Prostate gland (tissue), 2 donors: ENCODE measurements around the gene NPBWR2. TPM values are rescaled to one million over a fixed set of nuclear protein-coding genes. Genes with fewer than 3 reads are reported as not detected.

Source experiments
- DNase-seq: peaks from one replicate; pipeline ENCODE4 v3.0.0-alpha.2; 2019; ENCODE audit warnings: low spot score
- H3K27ac ChIP-seq, 2 donors: fragments of 200-600 bp; sonication (generic); 2 replicates each; pipeline ENCODE4 v1.5.1; 2017 to 2019
- H3K27me3 ChIP-seq: fragments of 200-600 bp; sonication (generic); replicated peaks from 2 replicates; pipeline ENCODE4 v1.5.1; 2019; ENCODE audit not compliant: insufficient read depth
- H3K36me3 ChIP-seq, 2 donors: fragments of 200-600 bp; sonication (generic); 1 replicate in 1 of 2; 2 replicates in 1 of 2; pipeline versions ENCODE4 v1.5.1 to v1.8.1; 2017 to 2019
- H3K4me1 ChIP-seq: fragments of 200-600 bp; sonication (generic); replicated peaks from 2 replicates; pipeline ENCODE4 v1.5.1; 2019
- H3K4me3 ChIP-seq, 2 donors: fragments of 200-600 bp; sonication (generic); 2 replicates each; pipeline ENCODE4 v1.5.1; 2017 to 2019
- H3K9me3 ChIP-seq: fragments of 200-600 bp; sonication (generic); 2 replicates; pipeline ENCODE4 v1.5.1; 2017
- POLR2A ChIP-seq: fragments of 450-650 bp; IDR thresholded peaks from one replicate; pipeline ENCODE4 v1.6.1; 2016; ENCODE audit warnings: antibody characterized with exemption, mild to moderate bottlenecking
- POLR2AphosphoS5 ChIP-seq: sonication (generic); formaldehyde crosslinking; IDR thresholded peaks from one replicate; pipeline ENCODE4 v1.6.1; 2017; ENCODE audit warnings: antibody characterized with exemption
- WGBS: methylation state at CpG from one replicate; pipeline ENCODE4 v1.1.5; 2018; 5-methylcytosine and 5-hydroxymethylcytosine counted together
- intact Hi-C: fragments of 100-400 bp; cut with DNase I; formaldehyde crosslinking; loops from one replicate; pipeline ENCODE4 v1.14.2; 2022
- total RNA-seq, 2 donors: library from RNA; depleted of rRNA; stranded (reverse); fragments of >200 nt; gene quantifications; one replicate each; pipeline ENCODE4 v1.1.0, GENCODE V29; 2016
- TF ChIP-seq, protein P1 (sequence below), 4 experiments: fragments of 200-600 bp in 2 of 4; fragments of 450-650 bp in 2 of 4; sonication (generic) in 2 of 4; IDR thresholded peaks; 1 replicate in 3 of 4; 2 replicates in 1 of 4; pipeline ENCODE4 v1.5.1; 2016 to 2019; ENCODE audit warnings: antibody characterized with exemption in 4 of 4, mild to moderate bottlenecking in 2 of 4, moderate library complexity in 2 of 4

Gene NPBWR2
- total RNA-seq, 2 donors from 2014 or later = not detected

DNA sequence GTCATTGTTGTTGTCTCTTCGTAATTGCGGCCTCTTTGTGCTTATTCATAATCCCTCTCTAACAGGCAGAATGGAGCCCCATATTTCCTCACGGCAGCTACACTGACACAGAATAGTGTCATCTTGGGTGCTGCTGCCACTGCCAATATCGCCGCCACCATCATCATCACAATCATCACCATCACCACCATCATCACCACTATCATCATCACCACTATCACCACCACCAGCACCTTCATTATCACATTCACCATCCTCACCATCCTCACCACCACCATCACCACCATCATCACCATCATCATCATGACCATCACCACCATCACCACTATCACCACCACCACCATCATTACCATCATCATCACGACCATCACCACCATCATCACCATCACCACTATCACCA, 10.8 kb downstream of the NPBWR2 start:
- H3K9me3 ChIP-seq = no peaks in the 10 kb centered on the region
- no peaks in the 10 kb centered on the region for H3K27me3 ChIP-seq
- no peaks in the 10 kb centered on the region for H3K36me3 ChIP-seq
- H3K4me1 ChIP-seq = no peaks in the 10 kb centered on the region
- no peak for DNase-seq
- intact Hi-C loops = no loop called here
- H3K27ac ChIP-seq = no peak overlapping the region
- TF ChIP-seq, protein P1, sequence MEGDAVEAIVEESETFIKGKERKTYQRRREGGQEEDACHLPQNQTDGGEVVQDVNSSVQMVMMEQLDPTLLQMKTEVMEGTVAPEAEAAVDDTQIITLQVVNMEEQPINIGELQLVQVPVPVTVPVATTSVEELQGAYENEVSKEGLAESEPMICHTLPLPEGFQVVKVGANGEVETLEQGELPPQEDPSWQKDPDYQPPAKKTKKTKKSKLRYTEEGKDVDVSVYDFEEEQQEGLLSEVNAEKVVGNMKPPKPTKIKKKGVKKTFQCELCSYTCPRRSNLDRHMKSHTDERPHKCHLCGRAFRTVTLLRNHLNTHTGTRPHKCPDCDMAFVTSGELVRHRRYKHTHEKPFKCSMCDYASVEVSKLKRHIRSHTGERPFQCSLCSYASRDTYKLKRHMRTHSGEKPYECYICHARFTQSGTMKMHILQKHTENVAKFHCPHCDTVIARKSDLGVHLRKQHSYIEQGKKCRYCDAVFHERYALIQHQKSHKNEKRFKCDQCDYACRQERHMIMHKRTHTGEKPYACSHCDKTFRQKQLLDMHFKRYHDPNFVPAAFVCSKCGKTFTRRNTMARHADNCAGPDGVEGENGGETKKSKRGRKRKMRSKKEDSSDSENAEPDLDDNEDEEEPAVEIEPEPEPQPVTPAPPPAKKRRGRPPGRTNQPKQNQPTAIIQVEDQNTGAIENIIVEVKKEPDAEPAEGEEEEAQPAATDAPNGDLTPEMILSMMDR (IDR thresholded peaks at IDR 0.05) = no peak
- TF ChIP-seq POLR2A (no peak), POLR2AphosphoS5 (no peak)
- WGBS = 86% methylated on average over 6 of the region's 6 CpGs
- no peak overlapping the region for H3K4me3 ChIP-seq

DNA sequence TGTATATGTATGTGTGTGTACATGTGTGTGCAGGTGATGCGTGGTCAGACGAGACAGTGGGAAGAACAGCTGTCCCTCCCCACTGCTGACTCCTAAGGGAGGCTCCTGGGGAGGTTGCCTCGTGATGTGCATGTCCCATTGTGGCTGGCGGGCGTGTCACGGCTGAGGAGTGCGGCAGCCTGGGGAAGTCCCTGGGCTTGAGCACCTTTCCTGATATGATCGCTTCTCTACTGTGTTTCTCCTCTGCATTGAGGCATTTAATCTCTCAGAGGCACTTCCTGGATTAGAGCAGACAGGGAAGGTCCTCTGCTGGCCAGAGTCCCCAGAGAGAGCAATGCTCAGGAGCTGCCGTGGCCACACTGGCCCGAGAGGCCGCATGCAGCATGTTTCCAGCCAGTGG, 11.4 kb downstream of the NPBWR2 start:
- no peaks in the 10 kb centered on the region for H3K9me3 ChIP-seq
- 81% methylated on average over 11 of the region's 11 CpGs for WGBS
- H3K27ac ChIP-seq = no peak overlapping the region
- no peaks in the 10 kb centered on the region for H3K36me3 ChIP-seq
- H3K4me3 ChIP-seq = no peak overlapping the region
- intact Hi-C loops = no loop called here
- H3K4me1 ChIP-seq = no peaks in the 10 kb centered on the region
- no peak for TF ChIP-seq POLR2AphosphoS5
- TF ChIP-seq, protein P1 (IDR thresholded peaks at IDR 0.05) = no peak
- no peak for TF ChIP-seq POLR2A
- no peak for DNase-seq
- H3K27me3 ChIP-seq = no peaks in the 10 kb centered on the region

DNA sequence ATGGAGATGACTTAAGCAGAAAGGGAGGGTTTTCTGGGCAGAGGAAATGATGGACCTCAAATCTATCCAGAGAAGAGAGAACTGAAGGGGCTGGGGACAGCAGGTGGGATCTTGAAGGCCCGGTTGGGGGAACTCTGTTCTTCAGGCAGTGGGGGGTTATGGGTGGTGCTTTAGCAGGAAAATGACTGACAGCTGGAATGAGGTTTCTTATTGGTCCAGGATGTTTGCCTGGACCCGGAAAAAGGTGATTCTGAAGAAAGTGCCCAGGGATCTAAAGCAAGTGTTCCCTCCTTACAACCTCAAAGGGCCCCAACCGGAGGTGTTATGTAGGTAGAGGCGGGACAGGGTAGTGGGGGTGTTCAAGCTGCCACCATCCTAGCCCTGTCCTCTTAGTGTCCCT, 11.9 kb downstream of the NPBWR2 start:
- intact Hi-C loops = no loop called here
- H3K27me3 ChIP-seq = no peaks in the 10 kb centered on the region
- no peak for DNase-seq
- WGBS = 71% methylated on average over 4 of the region's 4 CpGs
- H3K36me3 ChIP-seq = no peaks in the 10 kb centered on the region
- TF ChIP-seq POLR2A = no peak
- TF ChIP-seq POLR2AphosphoS5 = no peak
- TF ChIP-seq, protein P1 (IDR thresholded peaks at IDR 0.05) = no peak
- no peaks in the 10 kb centered on the region for H3K9me3 ChIP-seq
- no peak overlapping the region for H3K4me3 ChIP-seq
- no peak overlapping the region for H3K27ac ChIP-seq
- no peaks in the 10 kb centered on the region for H3K4me1 ChIP-seq

DNA sequence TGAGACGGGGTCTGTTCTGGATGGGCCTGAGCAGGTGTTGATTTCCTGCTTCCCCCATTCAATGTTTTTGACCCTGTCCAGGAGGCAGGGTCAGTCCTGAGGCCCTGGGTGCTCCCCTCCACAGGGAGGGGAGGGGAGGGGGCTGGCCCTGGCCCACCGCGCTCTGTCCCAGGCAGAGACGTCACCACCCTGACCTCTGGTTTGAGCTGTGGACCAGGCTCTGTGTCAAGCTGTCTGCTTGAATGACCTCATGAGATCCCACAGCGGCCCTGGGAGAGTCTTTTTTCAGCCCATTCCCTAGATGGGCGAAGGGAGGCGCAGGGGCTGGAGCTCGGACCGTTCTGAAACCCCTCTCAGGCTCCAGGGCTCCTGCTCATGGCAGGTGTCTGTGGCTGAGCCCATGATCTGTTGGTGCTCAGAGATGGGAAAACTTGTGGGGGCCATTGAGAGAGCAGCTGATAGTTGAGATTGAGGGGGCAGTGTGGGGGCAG, 14.3 kb downstream of the NPBWR2 start:
- DNase-seq = no peak
- TF ChIP-seq, protein P1 (IDR thresholded peaks at IDR 0.05) = no peak
- TF ChIP-seq POLR2AphosphoS5 (no peak), POLR2A (no peak)
- Histone ChIP-seq H3K4me1 (no peaks in the 10 kb centered on the region), H3K9me3 (no peaks in the 10 kb centered on the region), H3K27me3 (no peaks in the 10 kb centered on the region), H3K36me3 (no peaks in the 10 kb centered on the region), H3K27ac (no peak overlapping the region), H3K4me3 (no peak overlapping the region)
- intact Hi-C loops = no loop called here
- 57% methylated on average over 9 of the region's 9 CpGs for WGBS

GRCh38 chr20:64092258-64093012, 14.9 kb downstream of the NPBWR2 start:
- intact Hi-C loops = no loop called here

More at GRCh38 chr20:64092258-64093012, 14.9 kb downstream of the NPBWR2 start:
- TF ChIP-seq, protein P1 (IDR thresholded peaks at IDR 0.05) = no peak
- TF ChIP-seq POLR2A (no peak), POLR2AphosphoS5 (no peak)
- Histone ChIP-seq H3K36me3 (no peaks in the 10 kb centered on the region), H3K4me3 (no peak overlapping the region), H3K27me3 (no peaks in the 10 kb centered on the region), H3K9me3 (no peaks in the 10 kb centered on the region), H3K4me1 (no peaks in the 10 kb centered on the region), H3K27ac (no peak overlapping the region)
- WGBS = 40% methylated on average over 24 of the region's 27 CpGs
- DNase-seq = no peak
